ENCODE results near the gene KPNA6. TPM values are rescaled to one million over a fixed set of nuclear protein-coding genes. Genes with fewer than 3 reads are reported as not detected.
"Not testable (repeated sequence)": the region's sequence is repeated elsewhere in the genome, so short reads cannot be mapped to it uniquely, and the experiment has no call there.

KPNA6 gene
- total RNA-seq, 2 donors from 2014 or later: 95.4 to 119 TPM

DNA sequence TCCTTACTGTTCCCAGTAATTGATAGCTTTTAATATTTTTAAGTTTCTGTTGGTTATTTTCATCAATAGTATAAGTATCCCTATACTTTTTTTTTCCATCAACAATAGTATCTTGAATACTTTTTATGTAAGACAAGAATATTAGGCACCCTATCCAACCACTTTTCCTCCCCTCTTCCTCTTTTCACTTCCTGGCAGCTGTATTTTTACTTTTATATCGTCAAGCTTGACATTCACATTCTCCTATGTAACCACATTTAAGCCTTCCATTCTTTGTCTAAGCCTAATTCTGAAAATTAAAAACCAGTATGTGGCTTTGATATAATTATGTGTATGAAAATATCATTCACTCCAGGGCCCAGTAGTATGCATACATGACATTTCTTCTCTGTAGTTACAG lies 25.8 kb upstream of the KPNA6 start:
- Histone ChIP-seq H3K27me3 (ENCODE audit: control insufficient read depth, insufficient read depth, low read length, poor library complexity, severe bottlenecking) (no peaks in the 10 kb centered on the region), H3K4me1 (ENCODE audit: control insufficient read depth, insufficient read depth, low read length) (no peaks in the 10 kb centered on the region), H3K9ac (ENCODE audit: extremely low read depth, low read length, poor library complexity, severe bottlenecking) (no peak overlapping the region), H3K9me3 (ENCODE audit: control insufficient read depth, low read length) (no peaks in the 10 kb centered on the region), H3K27ac (ENCODE audit: low read depth, low read length) (no peak overlapping the region), H3K36me3 (ENCODE audit: control insufficient read depth, insufficient read depth, low read length) (peaks cover 56% of the 10 kb centered on the region), H3K4me3 (ENCODE audit: low read length) (no peak overlapping the region)
- H3K27me3 Mint-ChIP-seq (ENCODE audit: insufficient read depth): no peaks in the 10 kb centered on the region
- H3K9me3 Mint-ChIP-seq: no peaks in the 10 kb centered on the region
- TF ChIP-seq, protein P1, sequence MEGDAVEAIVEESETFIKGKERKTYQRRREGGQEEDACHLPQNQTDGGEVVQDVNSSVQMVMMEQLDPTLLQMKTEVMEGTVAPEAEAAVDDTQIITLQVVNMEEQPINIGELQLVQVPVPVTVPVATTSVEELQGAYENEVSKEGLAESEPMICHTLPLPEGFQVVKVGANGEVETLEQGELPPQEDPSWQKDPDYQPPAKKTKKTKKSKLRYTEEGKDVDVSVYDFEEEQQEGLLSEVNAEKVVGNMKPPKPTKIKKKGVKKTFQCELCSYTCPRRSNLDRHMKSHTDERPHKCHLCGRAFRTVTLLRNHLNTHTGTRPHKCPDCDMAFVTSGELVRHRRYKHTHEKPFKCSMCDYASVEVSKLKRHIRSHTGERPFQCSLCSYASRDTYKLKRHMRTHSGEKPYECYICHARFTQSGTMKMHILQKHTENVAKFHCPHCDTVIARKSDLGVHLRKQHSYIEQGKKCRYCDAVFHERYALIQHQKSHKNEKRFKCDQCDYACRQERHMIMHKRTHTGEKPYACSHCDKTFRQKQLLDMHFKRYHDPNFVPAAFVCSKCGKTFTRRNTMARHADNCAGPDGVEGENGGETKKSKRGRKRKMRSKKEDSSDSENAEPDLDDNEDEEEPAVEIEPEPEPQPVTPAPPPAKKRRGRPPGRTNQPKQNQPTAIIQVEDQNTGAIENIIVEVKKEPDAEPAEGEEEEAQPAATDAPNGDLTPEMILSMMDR (conservative IDR thresholded peaks at IDR 0.05): no peak
- no peak overlapping the region for H3K27ac Mint-ChIP-seq
- no peak overlapping the region for H3K4me3 Mint-ChIP-seq
- H3K4me1 Mint-ChIP-seq: no peaks in the 10 kb centered on the region
- no peak for DNase-seq
- 100% methylated on average over 1 of the region's 1 CpG for WGBS, 2 experiments (ENCODE audit: insufficient coverage in 1 of 2, insufficient read length in 1 of 2)
- peaks cover 71% of the 10 kb centered on the region for H3K36me3 Mint-ChIP-seq (ENCODE audit: low read depth)

DNA sequence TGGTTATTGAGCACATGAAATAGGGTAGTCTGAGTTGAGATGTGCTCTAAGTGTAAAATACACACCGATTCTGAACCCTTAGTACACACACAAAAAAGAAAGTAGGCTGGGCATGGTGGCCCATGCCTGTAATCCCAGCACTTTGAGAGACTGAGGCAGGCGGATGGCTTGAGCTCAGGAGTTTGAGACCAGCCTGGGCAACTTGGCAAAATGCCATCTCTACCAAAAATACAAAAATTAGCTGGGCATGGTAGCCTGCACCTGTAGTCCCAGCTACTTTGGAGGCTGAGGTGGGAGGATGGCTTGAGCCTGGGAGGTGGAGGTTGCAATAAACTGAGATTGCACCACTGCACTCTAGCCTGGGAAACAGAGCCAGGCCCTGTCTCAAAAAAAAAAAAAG lies 21.5 kb upstream of the KPNA6 start:
- not testable (repeated sequence) for DNase-seq; H3K4me1 Mint-ChIP-seq; H3K9ac ChIP-seq (ENCODE audit: extremely low read depth, low read length, poor library complexity, severe bottlenecking); H3K27me3 Mint-ChIP-seq (ENCODE audit: insufficient read depth); H3K9me3 ChIP-seq (ENCODE audit: control insufficient read depth, low read length); H3K4me1 ChIP-seq (ENCODE audit: control insufficient read depth, insufficient read depth, low read length); H3K27me3 ChIP-seq (ENCODE audit: control insufficient read depth, insufficient read depth, low read length, poor library complexity, severe bottlenecking); H3K4me3 Mint-ChIP-seq; H3K4me3 ChIP-seq (ENCODE audit: low read length); H3K27ac Mint-ChIP-seq; H3K27ac ChIP-seq (ENCODE audit: low read depth, low read length); H3K9me3 Mint-ChIP-seq
- peaks cover 54% of the 10 kb centered on the region for H3K36me3 Mint-ChIP-seq (ENCODE audit: low read depth)
- 89 to 100% methylated on average over 1 to 2 of the region's 2 CpGs for WGBS, 2 experiments (ENCODE audit: insufficient coverage in 1 of 2, insufficient read length in 1 of 2)
- peaks cover 40% of the 10 kb centered on the region for H3K36me3 ChIP-seq (ENCODE audit: control insufficient read depth, insufficient read depth, low read length)

- Mint-ChIP-seq H3K27me3 (ENCODE audit: insufficient read depth) (no peaks in the 10 kb centered on the region), H3K9me3 (no peaks in the 10 kb centered on the region), H3K36me3 (ENCODE audit: low read depth) (peaks cover 59% of the 10 kb centered on the region), H3K4me3 (no peak overlapping the region), H3K27ac (no peak overlapping the region), H3K4me1 (no peaks in the 10 kb centered on the region)
- Histone ChIP-seq H3K9ac (ENCODE audit: extremely low read depth, low read length, poor library complexity, severe bottlenecking) (no peak overlapping the region), H3K27me3 (ENCODE audit: control insufficient read depth, insufficient read depth, low read length, poor library complexity, severe bottlenecking) (no peaks in the 10 kb centered on the region), H3K4me3 (ENCODE audit: low read length) (no peak overlapping the region), H3K27ac (ENCODE audit: low read depth, low read length) (no peak overlapping the region), H3K4me1 (ENCODE audit: control insufficient read depth, insufficient read depth, low read length) (no peaks in the 10 kb centered on the region), H3K36me3 (ENCODE audit: control insufficient read depth, insufficient read depth, low read length) (peaks cover 48% of the 10 kb centered on the region), H3K9me3 (ENCODE audit: control insufficient read depth, low read length) (no peaks in the 10 kb centered on the region)
- WGBS, 2 experiments (ENCODE audit: insufficient coverage in 1 of 2, insufficient read length in 1 of 2): 96 to 98% methylated on average over 5 to 8 of the region's 8 CpGs
- DNase-seq: no peak
- TF ChIP-seq, protein P1 (conservative IDR thresholded peaks at IDR 0.05): no peak
Measured at GRCh38 chr1:32091176-32091575, 16.7 kb upstream of the KPNA6 start.

DNA sequence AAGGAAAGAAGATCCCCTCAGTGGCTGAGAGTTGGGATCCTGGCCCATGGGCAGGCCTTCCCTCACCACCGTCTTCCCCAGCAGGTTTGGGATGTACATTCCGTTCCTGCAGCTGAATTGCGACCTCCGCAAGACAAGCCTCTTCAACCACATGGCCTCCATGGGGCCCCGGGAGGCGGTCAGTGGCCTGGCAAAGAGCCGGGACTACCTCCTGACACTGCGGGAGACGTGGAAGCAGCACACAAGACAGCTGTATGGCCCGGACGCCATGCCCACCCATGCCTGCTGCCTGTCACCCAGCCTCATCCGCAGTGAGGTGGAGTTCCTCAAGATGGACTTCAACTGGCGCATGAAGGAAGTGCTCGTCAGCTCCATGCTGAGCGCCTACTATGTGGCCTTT lies 16.3 kb upstream of the KPNA6 start:
- H3K27me3 ChIP-seq (ENCODE audit: control insufficient read depth, insufficient read depth, low read length, poor library complexity, severe bottlenecking): no peaks in the 10 kb centered on the region
- TF ChIP-seq, protein P1 (conservative IDR thresholded peaks at IDR 0.05): no peak
- no peaks in the 10 kb centered on the region for H3K4me1 ChIP-seq (ENCODE audit: control insufficient read depth, insufficient read depth, low read length)
- H3K27me3 Mint-ChIP-seq (ENCODE audit: insufficient read depth): no peaks in the 10 kb centered on the region
- no peak overlapping the region for H3K27ac Mint-ChIP-seq
- H3K9me3 Mint-ChIP-seq: no peaks in the 10 kb centered on the region
- H3K4me1 Mint-ChIP-seq: no peaks in the 10 kb centered on the region
- no peaks in the 10 kb centered on the region for H3K9me3 ChIP-seq (ENCODE audit: control insufficient read depth, low read length)
- H3K36me3 Mint-ChIP-seq (ENCODE audit: low read depth): peaks cover 59% of the 10 kb centered on the region
- no peak overlapping the region for H3K4me3 Mint-ChIP-seq
- WGBS, 2 experiments (ENCODE audit: insufficient coverage in 1 of 2, insufficient read length in 1 of 2): 95 to 100% methylated on average over 11 to 15 of the region's 15 CpGs
- DNase-seq: no peak
- no peak overlapping the region for H3K4me3 ChIP-seq (ENCODE audit: low read length)
- H3K27ac ChIP-seq (ENCODE audit: low read depth, low read length): no peak overlapping the region
- H3K36me3 ChIP-seq (ENCODE audit: control insufficient read depth, insufficient read depth, low read length): peaks cover 46% of the 10 kb centered on the region
- H3K9ac ChIP-seq (ENCODE audit: extremely low read depth, low read length, poor library complexity, severe bottlenecking): no peak overlapping the region
